ENCODE data around the gene SRGAP2B.
A peak's percentile ranks its signal among the peaks of the same experiment; 100 is the strongest.
"Not testable (repeated sequence)": the region's sequence is repeated elsewhere in the genome, so short reads cannot be mapped to it uniquely, and the experiment has no call there.

The SRGAP2B gene

GRCh38 chr1:144946525-144947480 lies 148.3 kb downstream of the SRGAP2B start:
- not testable (repeated sequence) for DNase-seq (ENCODE audit: low read depth)

- not testable (repeated sequence) for DNase-seq (ENCODE audit: low read depth)
Observed at GRCh38 chr1:144941710-144942109, 153.4 kb downstream of the SRGAP2B start.

GRCh38 chr1:144940054-144940453 lies 155.1 kb downstream of the SRGAP2B start:
- DNase-seq (ENCODE audit: low read depth) = not testable (repeated sequence)

- DNase-seq (ENCODE audit: low read depth) = not testable (repeated sequence)
Observed at GRCh38 chr1:144938627-144939026, 156.5 kb downstream of the SRGAP2B start.

- DNase-seq (ENCODE audit: low read depth) = not testable (repeated sequence)
Observed at GRCh38 chr1:144936186-144936732, 158.9 kb downstream of the SRGAP2B start.

- not testable (repeated sequence) for DNase-seq (ENCODE audit: low read depth)
Observed at GRCh38 chr1:144935310-144935709, 159.8 kb downstream of the SRGAP2B start.

- not testable (repeated sequence) for DNase-seq (ENCODE audit: low read depth)
Observed at GRCh38 chr1:144933014-144933413, 162.1 kb downstream of the SRGAP2B start.

GRCh38 chr1:144932153-144932552 lies 163.0 kb downstream of the SRGAP2B start:
- DNase-seq (ENCODE audit: low read depth) = peak; percentile 1

GRCh38 chr1:144931553-144931952 lies 163.6 kb downstream of the SRGAP2B start:
- peak; percentile 18 for DNase-seq (ENCODE audit: low read depth)

GRCh38 chr1:144930085-144930777 lies 164.9 kb downstream of the SRGAP2B start:
- not testable (repeated sequence) for DNase-seq (ENCODE audit: low read depth)

- DNase-seq (ENCODE audit: low read depth) = peak; percentile 8
Observed at GRCh38 chr1:144927292-144927691, 167.8 kb downstream of the SRGAP2B start.

- DNase-seq (ENCODE audit: low read depth) = not testable (repeated sequence)
Observed at GRCh38 chr1:144923640-144924039, 171.5 kb downstream of the SRGAP2B start.

GRCh38 chr1:144922785-144923184 lies 172.3 kb downstream of the SRGAP2B start:
- not testable (repeated sequence) for DNase-seq (ENCODE audit: low read depth)

- not testable (repeated sequence) for DNase-seq (ENCODE audit: low read depth)
Observed at GRCh38 chr1:144919106-144919505, 176.0 kb downstream of the SRGAP2B start.

GRCh38 chr1:144918027-144918603 lies 177.0 kb downstream of the SRGAP2B start:
- DNase-seq (ENCODE audit: low read depth) = not testable (repeated sequence)

GRCh38 chr1:144917154-144918026 lies 177.7 kb downstream of the SRGAP2B start:
- DNase-seq (ENCODE audit: low read depth) = not testable (repeated sequence)

GRCh38 chr1:144913977-144914734 lies 181.0 kb downstream of the SRGAP2B start:
- not testable (repeated sequence) for DNase-seq (ENCODE audit: low read depth)

GRCh38 chr1:144913458-144913857 lies 181.7 kb downstream of the SRGAP2B start:
- DNase-seq (ENCODE audit: low read depth) = not testable (repeated sequence)

GRCh38 chr1:144910729-144911128 lies 184.4 kb downstream of the SRGAP2B start:
- DNase-seq (ENCODE audit: low read depth) = not testable (repeated sequence)

- not testable (repeated sequence) for DNase-seq (ENCODE audit: low read depth)
Observed at GRCh38 chr1:144900841-144901240, 194.3 kb downstream of the SRGAP2B start.
